NCI-H2107 (cell line): ENCODE results near the gene OBSCN.

Experiments used
- DNase-seq: peaks from one replicate; lab custom pipeline; 2025; lab: John Stamatoyannopoulos, UW

The OBSCN gene

DNA sequence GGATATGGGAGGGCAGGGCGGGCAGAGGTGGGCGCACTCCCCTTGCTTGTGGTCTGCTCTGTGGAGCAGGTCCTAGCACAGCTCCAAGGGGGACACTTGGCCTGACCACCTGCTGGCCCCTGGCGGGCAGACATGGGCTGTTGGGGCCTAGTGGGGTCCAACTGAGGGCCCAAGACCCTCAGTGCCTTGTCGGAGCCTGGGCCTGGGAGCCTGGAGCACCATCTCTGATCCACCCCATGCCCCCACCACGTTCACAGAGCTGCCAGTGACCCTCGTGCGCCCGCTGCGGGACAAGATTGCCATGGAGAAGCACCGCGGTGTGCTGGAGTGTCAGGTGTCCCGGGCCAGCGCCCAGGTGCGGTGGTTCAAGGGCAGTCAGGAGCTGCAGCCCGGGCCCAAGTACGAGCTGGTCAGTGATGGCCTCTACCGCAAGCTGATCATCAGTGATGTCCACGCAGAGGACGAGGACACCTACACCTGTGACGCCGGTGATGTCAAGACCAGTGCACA, 70.6 kb downstream of the OBSCN start:
- DNase-seq = no peak

DNA sequence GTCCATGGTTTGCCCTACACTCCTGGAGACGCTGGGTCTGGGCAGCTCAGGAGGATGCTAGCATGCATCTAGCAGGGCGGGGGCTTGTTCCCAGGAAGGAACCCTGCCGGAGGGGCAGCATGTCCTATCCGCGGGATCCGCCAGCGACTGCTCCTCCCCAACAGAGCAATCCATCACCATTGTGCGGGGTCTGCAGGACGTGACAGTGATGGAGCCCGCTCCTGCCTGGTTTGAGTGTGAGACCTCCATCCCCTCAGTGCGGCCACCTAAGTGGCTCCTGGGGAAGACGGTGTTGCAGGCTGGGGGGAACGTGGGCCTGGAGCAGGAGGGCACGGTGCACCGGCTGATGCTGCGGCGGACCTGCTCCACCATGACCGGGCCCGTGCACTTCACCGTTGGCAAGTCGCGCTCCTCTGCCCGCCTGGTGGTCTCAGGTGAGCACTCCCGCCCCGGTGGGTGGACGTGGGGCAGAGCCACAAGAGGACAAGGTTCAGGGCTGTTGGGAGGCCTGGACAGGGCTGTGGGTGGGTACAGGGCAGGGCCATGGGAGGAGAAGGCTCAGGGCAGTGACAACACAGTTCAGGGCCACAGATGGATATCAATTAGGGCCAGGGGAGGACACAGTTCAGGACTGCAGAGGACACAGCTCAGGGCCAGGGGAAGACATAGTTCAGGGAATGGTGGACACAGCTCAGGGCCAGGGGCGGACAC, 71.3 kb downstream of the OBSCN start:
- no peak for DNase-seq

DNA sequence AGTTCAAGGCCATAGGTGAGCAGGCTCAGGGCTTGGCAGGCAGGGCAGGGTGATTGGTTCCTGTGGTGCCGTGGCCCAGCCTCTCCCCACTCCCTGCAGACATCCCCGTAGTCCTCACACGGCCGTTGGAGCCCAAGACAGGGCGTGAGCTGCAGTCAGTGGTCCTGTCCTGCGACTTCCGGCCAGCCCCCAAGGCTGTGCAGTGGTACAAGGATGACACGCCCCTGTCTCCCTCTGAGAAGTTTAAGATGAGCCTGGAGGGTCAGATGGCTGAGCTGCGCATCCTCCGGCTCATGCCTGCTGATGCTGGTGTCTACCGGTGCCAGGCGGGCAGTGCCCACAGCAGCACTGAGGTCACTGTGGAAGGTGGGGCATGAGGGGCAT, 71.9 kb downstream of the OBSCN start:
- DNase-seq = no peak

DNA sequence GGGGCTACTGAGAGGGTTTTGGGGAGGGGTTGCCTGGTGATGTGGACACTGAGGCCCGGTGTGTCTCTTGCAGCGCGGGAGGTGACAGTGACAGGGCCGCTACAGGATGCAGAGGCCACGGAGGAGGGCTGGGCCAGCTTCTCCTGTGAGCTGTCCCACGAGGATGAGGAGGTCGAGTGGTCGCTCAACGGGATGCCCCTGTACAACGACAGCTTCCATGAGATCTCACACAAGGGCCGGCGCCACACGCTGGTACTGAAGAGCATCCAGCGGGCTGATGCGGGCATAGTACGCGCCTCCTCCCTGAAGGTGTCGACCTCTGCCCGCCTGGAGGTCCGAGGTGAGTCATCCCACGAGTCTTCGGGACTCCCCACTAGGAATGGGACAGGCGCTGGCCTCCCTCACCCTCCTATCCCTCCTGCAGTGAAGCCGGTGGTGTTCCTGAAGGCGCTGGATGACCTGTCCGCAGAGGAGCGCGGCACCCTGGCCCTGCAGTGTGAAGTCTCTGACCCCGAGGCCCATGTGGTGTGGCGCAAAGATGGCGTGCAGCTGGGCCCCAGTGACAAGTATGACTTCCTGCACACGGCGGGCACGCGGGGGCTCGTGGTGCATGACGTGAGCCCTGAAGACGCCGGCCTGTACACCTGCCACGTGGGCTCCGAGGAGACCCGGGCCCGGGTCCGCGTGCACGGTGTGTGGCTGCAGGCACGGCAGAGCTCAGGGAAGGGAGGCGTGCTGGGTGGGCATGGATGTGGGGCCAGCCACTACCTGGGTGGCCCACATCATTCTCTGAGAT, 72.5 kb downstream of the OBSCN start:
- no peak for DNase-seq

GRCh38 chr1:228280961-228281591, 73.2 kb downstream of the OBSCN start:
- DNase-seq = no peak

DNA sequence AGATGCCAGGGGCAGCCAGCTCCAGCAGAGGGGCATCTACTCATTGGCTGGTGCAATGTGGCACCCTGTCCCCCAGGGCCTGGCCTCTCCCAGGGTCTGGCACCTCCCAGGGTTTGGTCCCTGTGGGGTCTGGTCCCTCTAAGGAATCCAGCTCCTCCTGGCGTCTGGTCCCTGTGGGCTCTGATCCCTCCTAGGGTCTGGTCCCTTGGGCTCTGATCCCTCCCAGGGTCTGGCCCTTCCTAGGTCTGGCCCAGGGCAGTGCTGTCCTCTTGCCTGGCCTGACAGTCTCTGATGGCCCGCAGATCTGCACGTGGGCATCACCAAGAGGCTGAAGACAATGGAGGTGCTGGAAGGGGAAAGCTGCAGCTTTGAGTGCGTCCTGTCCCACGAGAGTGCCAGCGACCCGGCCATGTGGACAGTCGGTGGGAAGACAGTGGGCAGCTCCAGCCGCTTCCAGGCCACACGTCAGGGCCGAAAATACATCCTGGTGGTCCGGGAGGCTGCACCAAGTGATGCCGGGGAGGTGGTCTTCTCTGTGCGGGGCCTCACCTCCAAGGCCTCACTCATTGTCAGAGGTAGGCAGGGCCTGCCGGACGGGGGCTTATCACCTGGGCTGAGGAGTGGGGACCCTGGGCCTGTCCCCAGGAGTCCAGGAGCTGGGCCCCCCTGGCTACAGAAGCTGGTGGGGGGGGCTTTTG, 73.9 kb downstream of the OBSCN start:
- DNase-seq = no peak

DNA sequence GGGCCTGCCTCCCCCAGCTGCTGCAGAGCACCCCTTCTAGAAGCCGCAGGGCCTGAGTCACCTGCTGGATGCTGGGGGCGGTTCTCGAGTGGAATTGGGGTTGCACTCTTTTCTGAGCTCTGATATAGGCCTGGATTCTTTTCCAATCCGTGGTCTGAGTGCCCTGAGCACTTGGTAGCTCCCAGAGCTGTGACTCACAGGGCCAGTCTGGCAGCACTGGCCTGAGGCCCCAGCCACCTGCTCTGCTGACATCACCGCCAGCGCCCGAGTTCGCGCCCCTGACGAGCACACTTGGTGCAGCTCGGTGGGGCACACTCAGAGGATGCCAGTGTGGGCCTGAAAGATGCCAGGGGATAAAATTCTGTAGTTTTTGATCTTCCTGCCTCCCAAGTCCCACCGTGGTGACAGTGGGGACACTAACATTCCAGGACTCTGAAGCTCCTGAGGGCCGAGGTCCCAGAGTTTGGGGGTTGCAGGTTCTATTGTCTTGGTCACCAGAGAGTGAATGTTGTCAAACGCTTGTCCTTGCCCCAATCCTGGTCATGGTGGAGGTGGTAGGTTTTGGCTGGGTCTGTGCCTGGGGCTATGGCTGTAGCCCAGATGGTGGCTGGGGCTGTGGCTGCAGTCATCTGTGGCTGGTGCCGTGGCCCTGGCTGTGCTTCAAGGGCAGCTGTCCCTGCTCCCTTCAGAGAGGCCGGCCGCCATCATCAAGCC, 74.6 kb downstream of the OBSCN start:
- DNase-seq = no peak

DNA sequence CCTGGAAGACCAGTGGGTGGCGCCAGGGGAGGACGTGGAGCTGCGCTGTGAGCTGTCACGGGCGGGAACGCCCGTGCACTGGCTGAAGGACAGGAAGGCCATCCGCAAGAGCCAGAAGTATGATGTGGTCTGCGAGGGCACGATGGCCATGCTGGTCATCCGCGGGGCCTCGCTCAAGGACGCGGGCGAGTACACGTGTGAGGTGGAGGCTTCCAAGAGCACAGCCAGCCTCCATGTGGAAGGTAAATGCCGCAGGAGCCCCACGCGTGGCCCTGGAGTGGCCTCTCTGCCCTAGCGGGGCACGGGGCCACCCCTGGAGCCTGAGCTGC, 75.2 kb downstream of the OBSCN start:
- DNase-seq = no peak

GRCh38 chr1:228283476-228284147, 75.8 kb downstream of the OBSCN start:
- no peak for DNase-seq

GRCh38 chr1:228284148-228284495, 76.3 kb downstream of the OBSCN start:
- no peak for DNase-seq

GRCh38 chr1:228284521-228284920, 76.7 kb downstream of the OBSCN start:
- no peak for DNase-seq

DNA sequence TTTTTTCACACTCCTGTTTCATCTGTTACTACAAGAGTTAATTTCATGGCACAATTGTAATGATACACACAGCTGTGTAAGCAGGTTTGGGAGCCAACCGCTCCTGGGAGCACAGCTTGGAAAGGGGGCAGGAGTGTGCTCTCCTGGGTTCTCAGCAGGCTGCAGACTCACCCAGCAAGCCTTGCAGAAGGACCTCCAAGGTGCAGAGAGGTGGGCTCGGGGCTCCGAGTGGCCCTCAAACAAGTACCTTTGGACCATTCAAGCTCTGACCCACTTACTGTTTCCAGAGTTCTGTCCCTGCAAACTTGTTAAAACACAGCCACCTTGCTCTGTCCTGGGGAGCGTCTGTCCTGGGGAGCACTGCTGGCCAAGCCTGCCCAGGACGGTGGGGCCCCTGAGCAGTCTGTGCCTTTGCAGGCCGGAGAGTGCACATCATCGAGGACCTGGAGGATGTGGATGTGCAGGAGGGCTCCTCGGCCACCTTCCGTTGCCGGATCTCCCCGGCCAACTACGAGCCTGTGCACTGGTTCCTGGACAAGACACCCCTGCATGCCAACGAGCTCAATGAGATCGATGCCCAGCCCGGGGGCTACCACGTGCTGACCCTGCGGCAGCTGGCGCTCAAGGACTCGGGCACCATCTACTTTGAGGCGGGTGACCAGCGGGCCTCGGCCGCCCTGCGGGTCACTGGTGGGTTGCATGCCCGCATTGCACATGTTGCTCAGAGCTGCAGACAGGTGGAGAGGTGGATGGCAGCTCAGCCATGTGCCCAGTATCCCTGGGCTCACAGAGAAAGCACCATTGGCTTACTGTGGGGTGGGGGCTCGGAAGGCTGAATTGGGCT, 78.0 kb downstream of the OBSCN start:
- no peak for DNase-seq

DNA sequence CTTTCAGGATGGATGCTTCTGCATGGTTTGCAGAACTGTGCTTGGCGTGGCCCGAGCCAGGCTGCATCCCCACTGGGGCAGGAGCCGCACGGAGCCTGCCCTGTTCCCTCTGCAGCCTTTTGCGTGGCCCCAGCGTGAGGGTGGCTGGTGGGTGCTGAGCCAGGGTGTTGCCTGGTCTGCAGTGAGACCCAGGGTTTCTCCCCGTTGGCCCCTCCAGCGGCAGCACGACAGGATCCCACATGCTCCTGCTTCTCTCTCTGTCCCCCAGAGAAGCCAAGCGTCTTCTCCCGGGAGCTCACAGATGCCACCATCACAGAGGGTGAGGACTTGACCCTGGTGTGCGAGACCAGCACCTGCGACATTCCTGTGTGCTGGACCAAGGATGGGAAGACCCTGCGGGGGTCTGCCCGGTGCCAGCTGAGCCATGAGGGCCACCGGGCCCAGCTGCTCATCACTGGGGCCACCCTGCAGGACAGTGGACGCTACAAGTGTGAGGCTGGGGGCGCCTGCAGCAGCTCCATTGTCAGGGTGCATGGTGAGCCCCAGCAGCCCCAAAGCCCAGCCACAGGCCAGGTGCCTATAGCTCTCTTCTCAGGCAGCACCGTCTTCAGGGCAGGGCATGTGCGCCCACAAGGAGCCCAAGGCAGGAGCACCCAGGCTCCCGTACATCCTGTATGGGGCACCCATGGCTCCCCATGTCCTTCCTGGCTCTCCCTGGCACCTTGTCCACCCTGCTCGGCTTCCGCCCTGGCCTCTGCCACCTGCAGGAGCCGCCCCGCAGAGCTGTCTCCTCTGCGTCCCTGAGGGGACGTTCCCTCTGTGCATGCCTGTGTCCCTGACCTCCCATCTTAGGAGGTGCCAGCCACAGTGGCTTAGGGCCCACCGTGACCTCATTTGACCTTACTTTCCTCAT, 78.9 kb downstream of the OBSCN start:
- DNase-seq = no peak

DNA sequence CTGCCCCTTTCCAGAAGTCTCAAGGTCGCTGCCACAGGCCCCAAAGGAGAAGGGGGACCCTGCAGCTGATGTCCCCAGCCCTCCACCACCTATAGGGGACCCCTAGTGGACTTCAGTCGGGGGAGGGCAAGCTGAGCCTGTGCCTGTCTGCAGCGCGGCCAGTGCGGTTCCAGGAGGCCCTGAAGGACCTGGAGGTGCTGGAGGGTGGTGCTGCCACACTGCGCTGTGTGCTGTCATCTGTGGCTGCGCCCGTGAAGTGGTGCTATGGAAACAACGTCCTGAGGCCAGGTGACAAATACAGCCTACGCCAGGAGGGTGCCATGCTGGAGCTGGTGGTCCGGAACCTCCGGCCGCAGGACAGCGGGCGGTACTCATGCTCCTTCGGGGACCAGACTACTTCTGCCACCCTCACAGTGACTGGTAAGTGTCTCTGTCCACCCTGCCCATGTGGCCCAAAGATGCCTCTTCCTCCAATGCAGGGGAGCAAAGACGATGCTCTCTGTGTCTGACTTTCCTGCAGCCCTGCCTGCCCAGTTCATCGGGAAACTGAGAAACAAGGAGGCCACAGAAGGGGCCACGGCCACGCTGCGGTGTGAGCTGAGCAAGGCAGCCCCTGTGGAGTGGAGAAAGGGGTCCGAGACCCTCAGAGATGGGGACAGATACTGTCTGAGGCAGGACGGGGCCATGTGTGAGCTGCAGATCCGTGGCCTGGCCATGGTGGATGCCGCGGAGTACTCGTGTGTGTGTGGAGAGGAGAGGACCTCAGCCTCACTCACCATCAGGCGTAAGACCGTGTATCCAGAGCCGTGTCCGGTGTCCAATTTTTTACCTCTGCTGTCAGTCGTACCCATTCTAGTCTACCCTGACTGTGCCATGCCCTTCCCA, 79.9 kb downstream of the OBSCN start:
- no peak for DNase-seq

DNA sequence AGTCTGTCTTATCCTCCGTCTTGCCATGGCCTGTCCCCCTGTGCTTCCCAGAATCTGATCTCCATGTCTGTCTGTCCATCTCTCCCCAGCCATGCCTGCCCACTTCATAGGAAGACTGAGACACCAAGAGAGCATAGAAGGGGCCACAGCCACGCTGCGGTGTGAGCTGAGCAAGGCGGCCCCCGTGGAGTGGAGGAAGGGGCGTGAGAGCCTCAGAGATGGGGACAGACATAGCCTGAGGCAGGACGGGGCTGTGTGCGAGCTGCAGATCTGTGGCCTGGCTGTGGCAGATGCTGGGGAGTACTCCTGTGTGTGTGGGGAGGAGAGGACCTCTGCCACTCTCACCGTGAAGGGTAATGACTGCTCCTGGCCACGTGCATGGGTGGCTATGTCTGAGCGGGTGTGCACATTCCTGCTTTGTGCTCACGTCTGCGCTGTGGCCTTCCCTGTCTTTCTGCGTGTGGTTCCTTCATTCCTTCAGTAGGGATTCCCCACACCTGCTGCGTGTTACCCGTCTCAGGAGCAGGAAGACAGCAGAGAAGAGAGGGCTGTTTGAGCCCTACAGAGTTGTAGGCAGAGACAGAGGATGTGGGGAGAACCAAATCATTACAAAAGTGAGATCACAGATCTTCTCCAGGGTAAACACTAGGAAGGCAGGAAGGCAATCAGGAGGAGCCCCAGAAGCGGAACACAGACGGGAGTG, 80.8 kb downstream of the OBSCN start:
- DNase-seq = no peak

DNA sequence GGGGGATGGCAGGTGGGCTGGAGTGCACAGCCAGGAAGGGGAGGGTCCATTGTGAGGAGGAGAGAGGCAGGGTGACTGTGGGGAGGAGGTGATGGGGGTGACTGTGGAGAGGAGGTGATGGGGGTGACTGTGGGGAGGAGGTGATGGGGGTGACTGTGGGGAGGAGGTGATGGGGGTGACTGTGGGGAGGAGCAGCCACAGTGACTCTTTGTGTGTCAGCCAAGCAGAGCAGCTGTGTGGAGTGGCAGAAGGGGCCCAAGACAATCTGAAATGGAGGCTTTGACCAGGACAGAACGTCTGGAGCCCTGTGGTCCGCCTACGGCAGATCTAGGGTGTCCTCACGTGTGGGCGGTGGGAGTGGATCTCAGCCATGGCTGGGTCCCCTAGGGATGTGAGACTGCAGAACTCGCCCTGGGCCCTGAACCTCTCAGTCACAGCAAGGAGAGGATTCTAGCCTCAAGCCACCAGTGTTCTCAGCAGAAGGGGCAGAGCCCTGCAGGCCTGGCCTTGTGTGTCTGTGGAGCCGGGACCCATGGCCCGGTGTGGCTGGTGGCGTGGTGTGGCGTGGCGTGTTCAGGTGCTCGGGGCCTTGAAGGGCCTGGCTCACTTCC, 81.5 kb downstream of the OBSCN start:
- DNase-seq = no peak
